ENCODE data around the gene UBASH3B. TPM values are rescaled to one million over a fixed set of nuclear protein-coding genes. Genes with fewer than 3 reads are reported as not detected.

The UBASH3B gene
- total RNA-seq, 1 donor from 2014 or later, result 2.0 TPM

GRCh38 chr11:122703541-122704272 lies 48.2 kb downstream of the UBASH3B start:
- Mint-ChIP-seq H3K4me3 (no peak overlapping the region), H3K9me3 (peaks cover 2% of the 10 kb centered on the region), H3K4me1 (peaks cover 15% of the 10 kb centered on the region), H3K36me3 (no peaks in the 10 kb centered on the region), H3K27ac (no peak overlapping the region), H3K27me3 (ENCODE audit: insufficient read depth, low read depth) (peaks cover 5% of the 10 kb centered on the region)
- Histone ChIP-seq H2AFZ (replicated peaks) (no peak overlapping the region), H3K4me2 (no peak overlapping the region), H3K4me1 (no peaks in the 10 kb centered on the region), H3K4me3 (no peak overlapping the region), H3K9ac (no peak overlapping the region), H4K20me1 (ENCODE audit: low read depth) (no peaks in the 10 kb centered on the region), H3K27ac (no peak overlapping the region), H3K79me2 (ENCODE audit: low read depth) (no peaks in the 10 kb centered on the region), H3K27me3 (no peaks in the 10 kb centered on the region), H3K36me3 (no peaks in the 10 kb centered on the region), H3F3A (ENCODE audit: low read depth) (no peaks in the 10 kb centered on the region), H3K9me3 (ENCODE audit: low read depth) (no peaks in the 10 kb centered on the region)
- TF ChIP-seq CTCF (IDR thresholded peaks at IDR 0.05) (no peak), EZH2phosphoT487 (IDR thresholded peaks at IDR 0.05) (no peak)
- no peak for DNase-seq (ENCODE audit: low spot score)

- DNase-seq (ENCODE audit: low spot score), result no peak
- TF ChIP-seq EZH2phosphoT487 (IDR thresholded peaks at IDR 0.05) (no peak), CTCF (IDR thresholded peaks at IDR 0.05) (no peak), EZH2 (IDR thresholded peaks at IDR 0.05) (no peak)
- Histone ChIP-seq H3K79me2 (ENCODE audit: low read depth) (no peaks in the 10 kb centered on the region), H4K20me1 (ENCODE audit: low read depth) (no peaks in the 10 kb centered on the region), H3K4me1 (no peaks in the 10 kb centered on the region), H2AFZ (replicated peaks) (no peak overlapping the region), H3K9ac (no peak overlapping the region), H3F3A (ENCODE audit: low read depth) (no peaks in the 10 kb centered on the region), H3K9me3 (ENCODE audit: low read depth) (no peaks in the 10 kb centered on the region), H3K27me3 (no peaks in the 10 kb centered on the region), H3K36me3 (no peaks in the 10 kb centered on the region), H3K27ac (no peak overlapping the region), H3K4me3 (no peak overlapping the region), H3K4me2 (no peak overlapping the region)
- peaks cover 2% of the 10 kb centered on the region for H3K9me3 Mint-ChIP-seq
- no peak overlapping the region for H3K4me3 Mint-ChIP-seq
- no peak overlapping the region for H3K27ac Mint-ChIP-seq
- peaks cover 29% of the 10 kb centered on the region for H3K4me1 Mint-ChIP-seq
- H3K27me3 Mint-ChIP-seq (ENCODE audit: insufficient read depth, low read depth), result peaks cover 3% of the 10 kb centered on the region
- no peaks in the 10 kb centered on the region for H3K36me3 Mint-ChIP-seq
These were observed 49.9 kb downstream of the UBASH3B start for GRCh38 chr11:122705396-122705795.

- Histone ChIP-seq H3K79me2 (ENCODE audit: low read depth) (no peaks in the 10 kb centered on the region), H3K9me3 (ENCODE audit: low read depth) (no peaks in the 10 kb centered on the region), H3K27me3 (no peaks in the 10 kb centered on the region), H3K27ac (no peak overlapping the region), H3K4me3 (no peak overlapping the region), H2AFZ (replicated peaks) (no peak overlapping the region), H3F3A (ENCODE audit: low read depth) (no peaks in the 10 kb centered on the region), H3K4me1 (no peaks in the 10 kb centered on the region), H4K20me1 (ENCODE audit: low read depth) (no peaks in the 10 kb centered on the region), H3K9ac (no peak overlapping the region), H3K4me2 (no peak overlapping the region), H3K36me3 (no peaks in the 10 kb centered on the region)
- H3K4me3 Mint-ChIP-seq, result no peak overlapping the region
- no peaks in the 10 kb centered on the region for H3K36me3 Mint-ChIP-seq
- H3K4me1 Mint-ChIP-seq, result peaks cover 24% of the 10 kb centered on the region
- H3K27me3 Mint-ChIP-seq (ENCODE audit: insufficient read depth, low read depth), result peaks cover 3% of the 10 kb centered on the region
- TF ChIP-seq EZH2 (IDR thresholded peaks at IDR 0.05), result no peak
- TF ChIP-seq EZH2phosphoT487 (IDR thresholded peaks at IDR 0.05), result no peak
- no peak for TF ChIP-seq CTCF (IDR thresholded peaks at IDR 0.05)
- no peak overlapping the region for H3K27ac Mint-ChIP-seq
- H3K9me3 Mint-ChIP-seq, result peaks cover 2% of the 10 kb centered on the region
- no peak for DNase-seq (ENCODE audit: low spot score)
These were observed 51.0 kb downstream of the UBASH3B start for GRCh38 chr11:122706291-122707088.

Data from neural progenitor cell (in vitro differentiated cells).